OCI-LY7 (cell line): ENCODE results near the gene RAPGEF5. TPM values are rescaled to one million over a fixed set of nuclear protein-coding genes. Genes with fewer than 3 reads are reported as not detected.

Experiments
- BruUV-seq: library from RNA; stranded (reverse); fragments of 400-500 nt; replicated peaks from 2 replicates; lab custom pipeline; 2021; lab: Mats Ljungman, UMichigan
- CTCF ChIA-PET: fragments of 300-600 bp; sonication (Branson Sonifier 250); formaldehyde crosslinking; loops from one replicate; lab custom pipeline; 2022; ENCODE audit warnings: antibody characterized with exemption; ENCODE audit not compliant: unreplicated experiment; lab: Charles Lee
- POLR2A ChIA-PET: fragments of 300-600 bp; sonication (Branson Sonifier 250); formaldehyde crosslinking; loops from one replicate; lab custom pipeline; 2022; ENCODE audit warnings: antibody characterized with exemption; lab: Charles Lee
- DNase-seq: peaks from one replicate; pipeline ENCODE4 v3.0.0-alpha.2; 2015; ENCODE audit warnings: low spot score
- H2AFZ ChIP-seq: fragments of 200-600 bp; sonication (generic), shearing (Covaris generic); 2 replicates; pipeline ENCODE4 v1.6.1; 2014; ENCODE audit warnings: mild to moderate bottlenecking, antibody characterized with exemption, low read length, moderate library complexity
- H3K27ac ChIP-seq: fragments of 200-600 bp; sonication (generic); 2 replicates; pipeline ENCODE4 v1.5.1; 2014; ENCODE audit warnings: mixed run types, low read depth, mild to moderate bottlenecking, moderate library complexity, low read length, inconsistent platforms; ENCODE audit not compliant: poor library complexity, severe bottlenecking
- H3K36me3 ChIP-seq: fragments of 200-600 bp; sonication (generic); 2 replicates; pipeline ENCODE4 v1.6.1; 2014; ENCODE audit warnings: mild to moderate bottlenecking, antibody characterized with exemption, low read length, moderate library complexity, mixed read lengths; ENCODE audit not compliant: insufficient read depth
- H3K4me1 ChIP-seq: fragments of 200-600 bp; sonication (generic); 2 replicates; pipeline ENCODE4 v1.5.1; 2014; ENCODE audit warnings: mild to moderate bottlenecking, low read length; ENCODE audit not compliant: insufficient read depth, poor library complexity, severe bottlenecking
- H3K4me2 ChIP-seq: fragments of 200-600 bp; sonication (generic); 2 replicates; pipeline ENCODE4 v1.6.1; 2014; ENCODE audit warnings: mild to moderate bottlenecking, low read length
- H3K4me3 ChIP-seq: fragments of 200-600 bp; sonication (generic); 2 replicates; pipeline ENCODE4 v1.5.1; 2014; ENCODE audit warnings: mild to moderate bottlenecking, low read depth, low read length; ENCODE audit not compliant: poor library complexity, severe bottlenecking
- H3K79me2 ChIP-seq: fragments of 200-600 bp; sonication (generic); 2 replicates; pipeline ENCODE4 v1.6.1; 2016; ENCODE audit warnings: low read depth, mild to moderate bottlenecking, low read length, moderate library complexity, mixed read lengths; ENCODE audit not compliant: insufficient read depth
- H3K9me2 ChIP-seq: fragments of 200-600 bp; sonication (generic); 2 replicates; pipeline ENCODE4 v1.6.1; 2016; ENCODE audit warnings: mild to moderate bottlenecking, low read length, mixed read lengths; ENCODE audit not compliant: insufficient read depth
- H3K9me3 ChIP-seq: fragments of 200-600 bp; sonication (generic); 2 replicates; pipeline ENCODE4 v1.6.1; 2014; ENCODE audit warnings: mild to moderate bottlenecking, mixed run types, low read length, mixed read lengths
- H4K20me1 ChIP-seq: fragments of 200-600 bp; sonication (generic); 2 replicates; pipeline ENCODE4 v1.6.1; 2014; ENCODE audit warnings: mild to moderate bottlenecking, antibody characterized with exemption, low read length, moderate library complexity, mixed read lengths; ENCODE audit not compliant: insufficient read depth
- EZH2phosphoT487 ChIP-seq: fragments of 200-600 bp; sonication (generic); IDR thresholded peaks from 2 replicates; pipeline ENCODE4 v1.6.1; 2018; ENCODE audit warnings: low read depth, borderline replicate concordance, mild to moderate bottlenecking, mixed run types, antibody characterized with exemption, low read length, moderate library complexity, mixed read lengths
- intact Hi-C: fragments of 100-400 bp; cut with micrococcal nuclease; formaldehyde crosslinking; loops from one replicate; pipeline ENCODE4 v1.10.0; 2022; ENCODE audit not compliant: unreplicated experiment
- total RNA-seq, 2 experiments: library from RNA; depleted of rRNA in 1 of 2; stranded (reverse); fragments of >200 nt in 1 of 2; shearing (Covaris generic) in 1 of 2; gene quantifications; 2 replicates each; pipeline ENCODE4 v1.2.3, GENCODE V29; 2014 to 2022
- TF ChIP-seq, protein P1 (sequence below): fragments of 200-600 bp; sonication (generic); conservative IDR thresholded peaks from 2 replicates; pipeline ENCODE4 v1.5.1; 2014; ENCODE audit warnings: mild to moderate bottlenecking, antibody characterized with exemption, low read length, moderate library complexity, mixed read lengths

The RAPGEF5 gene
- total RNA-seq, 2 experiments from 2014 or later: 114 to 115 TPM

DNA sequence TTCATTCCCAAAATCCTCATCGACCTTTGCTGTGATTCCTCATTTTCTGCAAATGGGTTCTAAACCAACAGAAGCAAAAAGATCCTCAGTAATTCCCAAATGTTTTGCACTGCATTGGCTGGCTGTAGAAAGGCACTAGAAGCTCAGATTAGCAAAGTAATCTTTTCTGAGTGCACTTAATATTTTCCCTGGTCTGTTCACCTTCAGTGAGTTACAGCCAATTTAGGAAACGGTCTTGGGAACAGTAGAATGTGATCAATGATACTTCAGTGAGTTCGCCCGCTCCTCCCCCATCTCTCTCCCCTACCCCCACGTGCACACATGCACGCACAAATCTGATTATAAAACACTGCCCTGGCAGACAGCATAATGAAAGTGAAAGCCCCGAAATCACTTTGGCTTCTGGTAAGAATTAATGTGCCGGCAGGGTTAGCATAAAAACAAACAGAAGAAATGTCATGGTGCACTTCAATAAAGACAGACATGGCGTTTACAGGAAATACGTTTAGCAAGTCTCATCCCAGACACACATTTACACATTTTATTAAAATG lies 209.9 kb downstream of the RAPGEF5 start:
- no peaks in the 10 kb centered on the region for H4K20me1 ChIP-seq
- H3K4me1 ChIP-seq: no peaks in the 10 kb centered on the region
- DNase-seq: no peak
- no peaks in the 10 kb centered on the region for H3K9me2 ChIP-seq
- H3K27ac ChIP-seq: no peak overlapping the region
- TF ChIP-seq EZH2phosphoT487: no peak
- TF ChIP-seq, protein P1, sequence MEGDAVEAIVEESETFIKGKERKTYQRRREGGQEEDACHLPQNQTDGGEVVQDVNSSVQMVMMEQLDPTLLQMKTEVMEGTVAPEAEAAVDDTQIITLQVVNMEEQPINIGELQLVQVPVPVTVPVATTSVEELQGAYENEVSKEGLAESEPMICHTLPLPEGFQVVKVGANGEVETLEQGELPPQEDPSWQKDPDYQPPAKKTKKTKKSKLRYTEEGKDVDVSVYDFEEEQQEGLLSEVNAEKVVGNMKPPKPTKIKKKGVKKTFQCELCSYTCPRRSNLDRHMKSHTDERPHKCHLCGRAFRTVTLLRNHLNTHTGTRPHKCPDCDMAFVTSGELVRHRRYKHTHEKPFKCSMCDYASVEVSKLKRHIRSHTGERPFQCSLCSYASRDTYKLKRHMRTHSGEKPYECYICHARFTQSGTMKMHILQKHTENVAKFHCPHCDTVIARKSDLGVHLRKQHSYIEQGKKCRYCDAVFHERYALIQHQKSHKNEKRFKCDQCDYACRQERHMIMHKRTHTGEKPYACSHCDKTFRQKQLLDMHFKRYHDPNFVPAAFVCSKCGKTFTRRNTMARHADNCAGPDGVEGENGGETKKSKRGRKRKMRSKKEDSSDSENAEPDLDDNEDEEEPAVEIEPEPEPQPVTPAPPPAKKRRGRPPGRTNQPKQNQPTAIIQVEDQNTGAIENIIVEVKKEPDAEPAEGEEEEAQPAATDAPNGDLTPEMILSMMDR: no peak
- H3K4me2 ChIP-seq: no peak overlapping the region
- H3K36me3 ChIP-seq: peaks cover 99% of the 10 kb centered on the region
- intact Hi-C loops: no loop called here
- ChIA-PET CTCF (no interaction called here), POLR2A (no interaction called here)
- no peak overlapping the region for H2AFZ ChIP-seq
- no peak overlapping the region for H3K4me3 ChIP-seq
- H3K9me3 ChIP-seq: no peaks in the 10 kb centered on the region
- BruUV-seq: no TSS peak
- no peaks in the 10 kb centered on the region for H3K79me2 ChIP-seq

DNA sequence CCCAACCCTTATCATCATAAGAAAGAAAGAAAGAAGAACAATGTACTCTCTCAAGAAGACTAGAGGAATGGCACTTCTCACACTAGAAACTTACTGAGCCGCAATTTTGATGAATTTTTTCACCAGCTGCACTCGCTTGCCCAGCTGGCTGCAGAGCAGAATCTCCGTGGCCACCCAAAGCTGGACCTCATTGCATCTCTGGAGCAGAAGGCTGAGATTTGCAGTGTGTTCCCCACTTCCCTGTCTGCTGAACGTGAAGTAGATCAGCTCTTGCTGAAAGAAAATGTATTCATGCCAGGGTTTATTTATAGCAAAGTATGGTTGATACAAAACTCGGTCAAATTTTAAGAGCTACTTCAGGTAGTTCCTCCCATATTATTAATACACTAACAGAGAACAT lies 212.0 kb downstream of the RAPGEF5 start:
- no peak for DNase-seq
- no TSS peak for BruUV-seq
- Histone ChIP-seq H3K27ac (no peak overlapping the region), H4K20me1 (no peaks in the 10 kb centered on the region), H3K36me3 (peaks cover 100% of the 10 kb centered on the region), H3K79me2 (no peaks in the 10 kb centered on the region), H3K4me3 (no peak overlapping the region), H3K9me3 (no peaks in the 10 kb centered on the region), H3K4me1 (no peaks in the 10 kb centered on the region), H3K4me2 (no peak overlapping the region), H3K9me2 (no peaks in the 10 kb centered on the region), H2AFZ (no peak overlapping the region)
- intact Hi-C loops: no loop called here
- POLR2A ChIA-PET: interaction anchor here (0.6 to 0.7 kb wide), 2 partner anchors 9 to 202 kb away, joined by 3 read pairs; no protein-coding TSS in a partner anchor
- TF ChIP-seq EZH2phosphoT487: no peak
- TF ChIP-seq, protein P1: no peak
- CTCF ChIA-PET: no interaction called here

DNA sequence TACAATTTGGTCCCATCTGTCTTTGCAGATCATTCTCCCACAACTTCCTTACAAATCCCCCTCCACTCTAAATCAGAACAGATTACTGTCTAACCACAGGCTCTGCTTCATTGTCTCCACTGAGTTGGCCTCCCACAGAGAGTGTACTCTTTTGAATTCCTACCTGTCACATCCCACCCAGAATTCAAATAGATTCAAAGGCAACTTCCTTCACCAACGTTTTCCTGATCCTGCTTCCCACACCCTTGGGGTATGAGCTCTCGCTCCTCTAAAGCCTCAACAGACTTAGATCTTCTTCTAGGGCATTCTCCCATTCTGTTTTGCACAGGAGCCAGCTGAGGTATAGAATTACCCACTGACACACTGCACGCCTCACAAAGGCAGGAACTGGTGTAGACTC lies 213.5 kb downstream of the RAPGEF5 start:
- POLR2A ChIA-PET: interaction anchor here (0.6 to 0.8 kb wide), 2 partner anchors 9 to 147 kb away, joined by 5 read pairs; no protein-coding TSS in a partner anchor
- Histone ChIP-seq H3K79me2 (no peaks in the 10 kb centered on the region), H2AFZ (no peak overlapping the region), H3K36me3 (peaks cover 100% of the 10 kb centered on the region), H3K27ac (no peak overlapping the region), H3K4me1 (no peaks in the 10 kb centered on the region), H3K9me3 (no peaks in the 10 kb centered on the region), H3K4me2 (no peak overlapping the region), H3K9me2 (no peaks in the 10 kb centered on the region), H3K4me3 (no peak overlapping the region), H4K20me1 (no peaks in the 10 kb centered on the region)
- DNase-seq: no peak
- no peak for TF ChIP-seq EZH2phosphoT487
- TF ChIP-seq, protein P1: no peak
- intact Hi-C loops: no loop called here
- BruUV-seq: no TSS peak
- CTCF ChIA-PET: no interaction called here
